ENCODE results near the gene CASK.

Gene CASK

GRCh38 chrX:41827886-41828285 lies 95.5 kb downstream of the CASK start:
- DNase-seq (ENCODE audit: low read depth in 2 of 2) = no peak

- no peak for DNase-seq (ENCODE audit: low read depth in 2 of 2)
These were observed 97.6 kb downstream of the CASK start for GRCh38 chrX:41825796-41826195.

DNA sequence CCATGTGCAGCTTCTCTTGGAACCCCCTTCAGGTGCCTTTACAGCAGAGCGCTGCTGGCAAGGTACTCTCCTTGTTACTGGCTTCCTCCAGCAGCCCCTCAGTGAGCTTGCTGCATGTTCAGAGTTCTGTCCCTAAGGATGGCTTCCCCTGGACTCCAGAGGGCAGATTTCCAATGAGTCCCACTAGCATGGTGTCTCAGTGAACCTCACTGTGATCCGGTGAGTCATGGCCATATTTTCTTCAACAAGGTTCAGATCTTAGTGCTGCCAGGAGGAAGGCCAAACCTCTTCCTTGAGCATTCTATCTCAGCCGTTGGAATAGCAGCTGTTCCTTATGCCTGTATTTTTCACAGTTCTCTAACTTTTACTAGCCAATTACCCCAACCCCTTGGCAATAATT lies 98.8 kb downstream of the CASK start:
- no peak for DNase-seq (ENCODE audit: low read depth in 2 of 2)

DNA sequence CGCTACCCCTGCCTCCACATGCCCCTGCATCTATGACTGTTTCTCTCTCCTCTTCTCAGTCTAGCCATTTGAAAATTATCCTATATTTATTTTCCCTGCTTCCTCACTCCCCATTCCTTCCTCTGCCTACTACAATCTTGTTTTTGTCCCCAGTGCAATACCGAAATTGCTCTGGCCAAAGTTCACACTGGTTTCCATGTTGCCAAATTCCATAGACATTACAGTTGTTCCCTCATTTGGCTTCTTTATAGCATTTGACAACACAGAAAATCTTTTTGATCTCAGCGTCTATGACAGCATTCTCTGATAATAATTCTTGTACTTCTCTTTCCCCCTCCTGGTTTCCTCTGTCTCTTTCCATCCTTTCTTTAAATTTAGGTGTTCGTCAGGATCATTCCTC lies 100.0 kb downstream of the CASK start:
- no peak for DNase-seq (ENCODE audit: low read depth in 2 of 2)

- DNase-seq (ENCODE audit: low read depth in 2 of 2) = no peak
These were observed 100.5 kb downstream of the CASK start for GRCh38 chrX:41822892-41823291.

GRCh38 chrX:41808047-41808446 lies 115.3 kb downstream of the CASK start:
- DNase-seq (ENCODE audit: low read depth in 2 of 2) = no peak

DNA sequence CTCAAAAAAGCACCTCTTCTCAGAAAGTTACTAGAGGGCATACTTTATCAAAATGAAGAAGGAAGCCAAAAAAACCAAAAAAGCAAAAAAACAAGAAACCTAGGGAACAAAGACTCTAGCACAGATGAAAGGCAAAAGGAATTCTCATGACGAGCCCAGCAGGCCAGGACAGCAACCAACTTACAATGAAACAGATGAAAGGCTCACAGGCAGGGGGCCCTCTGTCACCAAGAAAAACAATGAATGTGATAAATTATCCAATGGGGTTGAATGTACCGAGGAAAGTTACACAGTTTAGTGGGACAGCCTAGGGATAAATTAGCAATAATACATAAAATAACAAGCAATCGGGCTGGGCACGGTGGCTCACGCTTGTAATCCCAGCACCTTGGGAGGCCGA lies 120.4 kb downstream of the CASK start:
- no peak for DNase-seq (ENCODE audit: low read depth in 2 of 2)

- no peak for DNase-seq (ENCODE audit: low read depth in 2 of 2)
These were observed 123.7 kb downstream of the CASK start for GRCh38 chrX:41799661-41800060.

DNA sequence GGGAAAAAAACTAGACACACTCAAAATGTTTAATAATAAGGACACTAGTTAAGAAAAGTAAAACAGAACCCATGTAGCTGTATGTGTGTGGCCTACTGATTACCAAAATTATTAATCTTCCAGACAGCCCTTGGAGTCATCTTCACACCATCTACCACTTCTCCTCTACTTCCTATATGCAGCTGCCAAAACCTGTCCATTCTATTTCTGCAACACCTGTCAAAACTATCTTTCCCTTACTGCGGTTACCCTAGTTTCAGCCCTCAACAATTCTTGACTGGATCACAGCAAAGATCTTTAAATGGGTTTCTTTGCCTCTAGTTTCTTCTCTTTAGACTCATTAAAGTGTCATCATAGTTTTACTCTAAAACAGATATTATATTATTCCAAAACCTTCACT lies 126.8 kb downstream of the CASK start:
- DNase-seq (ENCODE audit: low read depth in 2 of 2) = no peak

DNA sequence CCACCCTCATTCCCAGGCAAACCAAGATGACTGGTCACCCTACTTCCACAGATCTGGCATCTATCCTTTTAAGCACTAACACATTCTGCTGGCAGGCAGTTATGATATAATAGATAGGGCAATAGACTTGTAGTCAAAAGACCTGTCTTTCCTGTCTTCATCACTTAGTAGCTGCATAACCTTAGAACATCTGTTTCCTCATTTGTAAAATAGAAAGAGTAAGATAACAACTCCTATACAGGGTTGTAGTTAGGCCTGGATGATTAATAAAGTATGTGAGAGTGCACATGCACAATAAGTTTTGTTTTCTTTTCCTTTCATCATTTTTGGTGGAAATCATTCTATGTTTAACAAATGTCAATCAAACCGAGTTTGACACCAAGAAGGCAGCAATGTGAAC lies 127.3 kb downstream of the CASK start:
- no peak for DNase-seq (ENCODE audit: low read depth in 2 of 2)

DNA sequence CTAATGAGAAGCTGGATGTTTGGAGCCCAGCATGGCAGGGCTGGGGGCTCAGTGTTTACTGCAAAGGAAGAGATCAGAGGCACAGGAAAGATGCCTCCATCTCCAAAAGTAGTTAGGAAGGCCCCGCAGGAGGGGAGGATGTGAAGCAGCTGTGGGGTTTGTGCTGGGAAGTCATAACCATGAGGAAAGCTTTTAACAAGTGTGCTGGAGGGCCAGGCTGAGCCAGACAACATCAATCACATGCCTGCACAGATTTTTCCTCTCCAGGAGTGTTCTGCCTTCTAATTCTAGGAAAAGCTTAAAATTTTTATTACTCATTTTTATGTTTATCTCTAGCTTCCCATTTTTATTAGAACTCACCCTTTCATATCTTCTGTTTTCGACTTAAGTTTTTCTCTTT lies 134.0 kb downstream of the CASK start:
- no peak for DNase-seq (ENCODE audit: low read depth in 2 of 2)

DNA sequence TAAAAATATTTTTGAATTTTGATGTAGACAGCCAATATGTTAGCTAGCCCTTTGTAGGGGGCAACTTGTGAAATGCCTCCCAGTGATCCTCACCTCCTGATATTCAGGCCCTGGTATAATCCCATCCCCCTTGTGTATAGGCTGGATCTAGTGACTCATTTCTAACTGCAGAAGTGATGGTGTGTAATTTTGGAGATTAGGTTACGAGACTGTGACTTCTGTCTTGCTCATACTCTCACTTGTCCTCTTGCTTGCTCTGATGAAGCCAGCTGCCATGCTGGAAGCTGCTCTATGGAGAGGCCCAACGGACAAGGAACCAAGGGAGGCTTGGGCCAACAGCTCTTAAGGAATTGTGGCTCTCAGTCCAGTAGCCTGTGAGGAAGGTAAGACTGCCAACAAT lies 137.7 kb downstream of the CASK start:
- no peak for DNase-seq (ENCODE audit: low read depth in 2 of 2)

DNA sequence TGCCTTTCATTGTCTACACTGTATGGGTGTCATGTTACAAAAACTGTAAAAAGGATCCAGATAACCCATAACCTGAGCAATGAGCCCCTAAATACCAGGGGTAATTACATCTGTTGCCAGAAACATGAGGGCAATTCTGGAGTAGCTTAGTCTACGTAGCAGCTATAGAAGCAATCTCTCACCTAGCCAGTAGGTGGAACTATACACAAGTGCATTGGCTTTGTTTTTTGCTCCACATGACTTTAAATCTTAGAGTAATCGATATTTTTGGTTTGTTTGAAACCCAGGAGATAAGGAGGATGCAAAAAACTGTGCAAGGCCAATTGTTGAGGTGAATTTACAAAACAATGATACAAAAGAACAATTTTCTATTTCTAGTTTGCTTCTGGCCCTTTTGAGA lies 141.9 kb downstream of the CASK start:
- no peak for DNase-seq (ENCODE audit: low read depth in 2 of 2)

- no peak for DNase-seq (ENCODE audit: low read depth in 2 of 2)
These were observed 143.4 kb downstream of the CASK start for GRCh38 chrX:41779941-41780340.

GRCh38 chrX:41779030-41779564 lies 144.3 kb downstream of the CASK start:
- no peak for DNase-seq (ENCODE audit: low read depth in 2 of 2)

- no peak for DNase-seq (ENCODE audit: low read depth in 2 of 2)
These were observed 161.7 kb downstream of the CASK start for GRCh38 chrX:41761702-41762101.

- DNase-seq (ENCODE audit: low read depth in 2 of 2) = no peak
These were observed 162.2 kb downstream of the CASK start for GRCh38 chrX:41761169-41761568.

GRCh38 chrX:41759817-41760216 lies 163.5 kb downstream of the CASK start:
- no peak for DNase-seq (ENCODE audit: low read depth in 2 of 2)

DNA sequence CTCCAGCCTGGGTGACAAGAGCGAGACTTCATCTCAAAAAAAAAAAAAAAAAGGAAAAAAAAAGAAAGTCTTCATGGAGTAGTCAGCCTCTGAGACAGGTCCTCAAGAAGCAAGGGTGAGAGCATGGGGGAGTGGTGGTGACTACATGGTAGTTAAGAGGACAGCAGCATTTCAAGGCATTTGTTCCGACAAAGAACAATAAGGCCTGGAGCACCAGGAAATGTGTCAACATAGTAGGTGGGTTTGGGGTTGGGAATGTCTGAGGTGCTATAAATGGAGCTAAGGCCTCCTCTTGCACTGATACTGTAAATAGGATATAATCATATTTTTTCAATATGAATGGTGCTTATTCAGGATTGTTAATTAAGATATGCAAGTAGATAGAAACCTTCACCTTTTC lies 165.0 kb downstream of the CASK start:
- no peak for DNase-seq (ENCODE audit: low read depth in 2 of 2)

DNA sequence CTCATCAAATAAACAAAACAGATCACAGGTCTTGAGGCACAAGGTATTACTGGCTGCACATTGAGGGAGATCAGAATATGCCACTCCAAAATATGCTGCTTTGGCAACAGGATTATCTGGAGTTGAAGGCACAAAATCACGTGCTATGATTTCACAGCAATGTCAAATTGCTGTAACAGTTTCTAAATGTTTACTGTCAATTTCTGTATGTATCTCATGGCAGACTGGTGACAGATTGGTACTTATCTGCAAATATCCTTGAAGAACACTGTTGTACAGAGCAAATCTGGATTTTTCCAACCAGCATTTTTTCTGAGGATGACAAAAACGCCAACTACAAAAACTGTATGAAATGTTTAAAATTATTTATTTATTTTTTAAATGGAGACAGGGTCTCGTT lies 172.6 kb downstream of the CASK start:
- no peak for DNase-seq (ENCODE audit: low read depth in 2 of 2)

DNA sequence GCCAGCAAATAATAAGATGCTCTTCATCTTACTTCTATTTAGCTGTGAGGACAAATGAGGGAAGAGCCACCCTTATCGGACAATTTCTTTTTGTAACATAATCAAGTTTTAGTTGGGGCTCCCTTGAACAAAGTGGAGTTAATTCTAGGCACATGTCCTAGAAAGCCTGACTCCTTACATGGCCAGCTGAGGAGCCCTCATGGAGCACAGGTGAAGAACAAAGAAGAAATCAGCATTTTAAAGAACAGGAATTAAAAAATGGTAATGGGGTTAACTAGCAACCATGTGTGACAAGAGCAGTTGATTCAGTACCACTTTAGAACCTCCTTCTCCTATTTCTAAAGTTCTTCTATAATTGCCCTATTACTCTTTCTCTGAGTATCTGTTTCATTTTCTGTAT lies 183.5 kb downstream of the CASK start:
- no peak for DNase-seq (ENCODE audit: low read depth in 2 of 2)

DNA sequence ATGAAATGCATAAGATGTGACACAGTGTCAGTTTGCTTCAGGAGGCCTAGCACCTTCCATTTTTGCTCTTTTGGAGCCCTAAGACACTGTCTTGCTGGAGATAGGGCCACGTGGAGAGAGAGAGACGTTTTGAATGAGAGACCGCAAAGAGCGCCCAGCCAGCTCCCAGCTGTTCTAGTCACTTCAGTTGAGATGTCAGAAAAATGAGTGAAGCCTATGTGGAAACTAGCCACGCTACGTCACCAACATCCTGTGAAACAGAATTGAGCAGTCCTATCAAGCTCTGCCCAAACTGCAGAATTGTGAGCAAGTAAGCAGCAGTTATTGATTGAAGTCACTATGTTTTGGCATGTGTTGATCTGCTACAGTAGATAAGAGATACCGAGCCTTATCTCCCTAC lies 186.3 kb downstream of the CASK start:
- no peak for DNase-seq (ENCODE audit: low read depth in 2 of 2)

DNA sequence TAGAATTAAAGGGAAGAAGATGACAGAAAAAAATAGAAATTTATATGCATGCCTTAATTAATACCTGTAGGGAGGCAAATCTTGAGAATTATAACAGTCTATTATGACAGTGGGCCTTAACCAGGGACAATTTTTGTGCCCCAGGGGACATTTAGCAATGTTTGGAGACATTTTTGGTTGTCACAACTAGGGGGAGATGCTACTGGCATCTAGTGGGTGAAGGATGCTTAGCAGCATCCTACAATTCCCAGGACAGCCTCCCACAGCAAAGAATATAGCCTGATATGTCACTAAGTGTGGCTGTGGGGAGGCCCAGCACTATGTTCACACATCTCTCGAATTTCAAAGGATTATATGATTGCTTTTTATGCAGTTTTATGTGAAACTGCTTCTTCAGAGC lies 188.8 kb downstream of the CASK start:
- DNase-seq (ENCODE audit: low read depth in 2 of 2) = no peak

DNA sequence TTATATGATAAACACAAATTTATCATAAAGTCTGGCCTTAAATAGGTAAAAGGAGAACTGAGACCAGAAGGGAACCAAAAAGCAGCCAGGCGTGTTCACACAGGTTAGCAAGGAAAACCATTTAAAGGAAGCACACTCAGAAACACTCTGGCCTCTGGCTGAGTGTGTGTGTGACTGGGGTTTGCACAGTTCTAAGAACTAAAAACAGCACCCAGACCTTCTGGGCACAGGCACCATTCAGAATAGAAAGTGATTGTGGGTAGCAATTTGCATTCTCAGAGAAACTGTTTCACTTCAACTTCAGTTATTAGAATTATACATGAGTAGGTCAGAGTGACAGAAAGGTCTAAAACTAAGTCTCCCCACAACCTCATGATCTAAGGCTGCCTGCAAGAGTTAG lies 189.4 kb downstream of the CASK start:
- DNase-seq (ENCODE audit: low read depth in 2 of 2) = no peak

DNA sequence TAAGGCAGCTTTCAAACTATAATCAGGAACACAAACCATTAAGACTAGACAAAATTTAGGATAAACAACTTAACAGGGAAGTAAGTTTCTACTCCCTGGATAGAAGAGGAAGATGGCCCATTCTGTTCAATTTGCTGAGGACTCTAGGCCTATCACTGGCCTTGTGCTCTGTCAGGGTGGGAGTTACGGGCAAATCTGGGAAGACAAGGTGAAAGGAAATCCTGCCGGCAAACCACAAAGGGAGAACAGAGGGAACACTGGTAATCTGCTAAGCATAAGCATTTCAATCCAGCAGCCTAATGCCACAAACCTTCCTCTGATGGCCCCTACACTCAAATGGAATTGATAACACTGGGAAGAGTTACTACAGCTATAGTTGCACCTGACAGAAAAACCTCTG lies 191.1 kb downstream of the CASK start:
- DNase-seq (ENCODE audit: low read depth in 2 of 2) = no peak

Measured in stimulated activated CD4-positive, alpha-beta T cell treated with anti-CD3 and anti-CD28 coated beads, Interleukin-12 subunit alpha, Interleukin-12 subunit beta, amount 100 ng/mL, for 24 hours (primary cell).